C4-2B (cell line): ENCODE results near the gene EFCAB6.

Experiments
- ZFX ChIP-seq: fragments of 450-650 bp; IDR thresholded peaks from 2 replicates; pipeline ENCODE4 v1.6.1; 2017
- TF ChIP-seq, protein P1 (sequence below): fragments of 450-650 bp; conservative IDR thresholded peaks from 2 replicates; pipeline ENCODE4 v1.5.1; 2017; ENCODE audit warnings: mild to moderate bottlenecking

DNA sequence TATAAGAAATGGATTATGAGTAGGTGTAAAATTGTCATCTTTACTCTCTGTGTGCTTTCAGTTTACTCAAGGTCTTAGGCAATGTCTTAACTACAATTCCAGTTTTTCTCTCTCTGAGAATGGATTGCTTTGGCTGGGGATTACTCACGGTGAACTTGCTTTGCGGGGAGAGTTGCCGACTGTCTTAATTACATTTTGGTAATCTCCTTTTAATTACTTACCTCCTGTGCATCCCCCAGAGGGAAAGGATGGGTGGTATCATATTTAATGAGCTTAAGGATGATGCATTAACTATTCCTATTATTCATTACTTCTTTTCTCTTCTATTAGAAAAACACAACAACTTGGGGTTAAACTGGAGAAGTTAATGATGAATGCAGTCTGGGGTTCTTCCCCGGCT, 240.9 kb downstream of the EFCAB6 start:
- TF ChIP-seq, protein P1, sequence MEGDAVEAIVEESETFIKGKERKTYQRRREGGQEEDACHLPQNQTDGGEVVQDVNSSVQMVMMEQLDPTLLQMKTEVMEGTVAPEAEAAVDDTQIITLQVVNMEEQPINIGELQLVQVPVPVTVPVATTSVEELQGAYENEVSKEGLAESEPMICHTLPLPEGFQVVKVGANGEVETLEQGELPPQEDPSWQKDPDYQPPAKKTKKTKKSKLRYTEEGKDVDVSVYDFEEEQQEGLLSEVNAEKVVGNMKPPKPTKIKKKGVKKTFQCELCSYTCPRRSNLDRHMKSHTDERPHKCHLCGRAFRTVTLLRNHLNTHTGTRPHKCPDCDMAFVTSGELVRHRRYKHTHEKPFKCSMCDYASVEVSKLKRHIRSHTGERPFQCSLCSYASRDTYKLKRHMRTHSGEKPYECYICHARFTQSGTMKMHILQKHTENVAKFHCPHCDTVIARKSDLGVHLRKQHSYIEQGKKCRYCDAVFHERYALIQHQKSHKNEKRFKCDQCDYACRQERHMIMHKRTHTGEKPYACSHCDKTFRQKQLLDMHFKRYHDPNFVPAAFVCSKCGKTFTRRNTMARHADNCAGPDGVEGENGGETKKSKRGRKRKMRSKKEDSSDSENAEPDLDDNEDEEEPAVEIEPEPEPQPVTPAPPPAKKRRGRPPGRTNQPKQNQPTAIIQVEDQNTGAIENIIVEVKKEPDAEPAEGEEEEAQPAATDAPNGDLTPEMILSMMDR, result no peak
- no peak for TF ChIP-seq ZFX
